HEK293 (cell line): ENCODE measurements around the gene RBBP8.

Experiments used
- HOXA7 ChIP-seq: sonication (generic); formaldehyde crosslinking; IDR thresholded peaks from 2 replicates; pipeline ENCODE4 v1.8.1; 2022; ENCODE audit warnings: missing genetic modification reagents, borderline replicate concordance
- KLF1 ChIP-seq: fragments of 450-650 bp; formaldehyde crosslinking; IDR thresholded peaks from 2 replicates; pipeline ENCODE4 v1.5.1; 2016; ENCODE audit warnings: missing biosample characterization, missing genetic modification characterization
- KLF16 ChIP-seq: fragments of 450-650 bp; formaldehyde crosslinking; IDR thresholded peaks from 2 replicates; pipeline ENCODE4 v1.5.1; 2017; ENCODE audit warnings: missing biosample characterization, missing genetic modification characterization
- OSR2 ChIP-seq: fragments of 450-650 bp; formaldehyde crosslinking; IDR thresholded peaks from 2 replicates; pipeline ENCODE4 v1.5.1; 2016; ENCODE audit warnings: missing biosample characterization, missing genetic modification characterization
- PRDM10 ChIP-seq: fragments of 450-650 bp; formaldehyde crosslinking; IDR thresholded peaks from 2 replicates; pipeline ENCODE4 v1.5.1; 2016; ENCODE audit warnings: missing biosample characterization, missing genetic modification characterization
- SP2 ChIP-seq: fragments of 450-650 bp; formaldehyde crosslinking; IDR thresholded peaks from 2 replicates; pipeline ENCODE4 v1.5.1; 2016; ENCODE audit warnings: missing biosample characterization, missing genetic modification characterization
- SP7 ChIP-seq: fragments of 450-650 bp; formaldehyde crosslinking; IDR thresholded peaks from 2 replicates; pipeline ENCODE4 v1.5.1; 2016; ENCODE audit warnings: missing biosample characterization, missing genetic modification characterization
- YY2 ChIP-seq: fragments of 450-650 bp; formaldehyde crosslinking; IDR thresholded peaks from 2 replicates; pipeline ENCODE4 v1.5.1; 2016; ENCODE audit warnings: missing biosample characterization, missing genetic modification characterization
- ZBTB20 ChIP-seq: fragments of 450-650 bp; formaldehyde crosslinking; IDR thresholded peaks from 2 replicates; pipeline ENCODE4 v1.5.1; 2016; ENCODE audit warnings: missing biosample characterization, missing genetic modification characterization
- ZNF121 ChIP-seq: fragments of 450-650 bp; formaldehyde crosslinking; IDR thresholded peaks from 2 replicates; pipeline ENCODE4 v1.5.1; 2016; ENCODE audit warnings: missing biosample characterization, missing genetic modification characterization
- ZNF140 ChIP-seq: fragments of 450-650 bp; formaldehyde crosslinking; IDR thresholded peaks from 2 replicates; pipeline ENCODE4 v1.5.1; 2016; ENCODE audit warnings: missing biosample characterization, missing genetic modification characterization
- ZNF157 ChIP-seq: fragments of 450-650 bp; formaldehyde crosslinking; IDR thresholded peaks from 2 replicates; pipeline ENCODE4 v1.5.1; 2016; ENCODE audit warnings: missing biosample characterization, missing genetic modification characterization
- ZNF175 ChIP-seq: fragments of 450-650 bp; formaldehyde crosslinking; IDR thresholded peaks from 2 replicates; pipeline ENCODE4 v1.5.1; 2016; ENCODE audit warnings: missing biosample characterization, missing genetic modification characterization
- ZNF214 ChIP-seq: fragments of 450-650 bp; formaldehyde crosslinking; IDR thresholded peaks from 2 replicates; pipeline ENCODE4 v1.5.1; 2017; ENCODE audit warnings: missing biosample characterization, mild to moderate bottlenecking, missing genetic modification characterization, borderline replicate concordance
- ZNF221 ChIP-seq: fragments of 450-650 bp; formaldehyde crosslinking; IDR thresholded peaks from 2 replicates; pipeline ENCODE4 v1.5.1; 2017; ENCODE audit warnings: missing biosample characterization, missing genetic modification characterization, borderline replicate concordance
- ZNF280C ChIP-seq: fragments of 450-650 bp; formaldehyde crosslinking; IDR thresholded peaks from 2 replicates; pipeline ENCODE4 v1.5.1; 2016; ENCODE audit warnings: missing biosample characterization, missing genetic modification characterization
- ZNF280D ChIP-seq: fragments of 450-650 bp; formaldehyde crosslinking; IDR thresholded peaks from 2 replicates; pipeline ENCODE4 v1.5.1; 2016; ENCODE audit warnings: missing biosample characterization, missing genetic modification characterization
- ZNF341 ChIP-seq: fragments of 450-650 bp; formaldehyde crosslinking; IDR thresholded peaks from 2 replicates; pipeline ENCODE4; 2016; ENCODE audit warnings: low read depth, missing biosample characterization, missing genetic modification characterization
- ZNF398 ChIP-seq: fragments of 450-650 bp; formaldehyde crosslinking; IDR thresholded peaks from 2 replicates; pipeline ENCODE4 v1.5.1; 2017; ENCODE audit warnings: missing biosample characterization, missing genetic modification characterization
- ZNF423 ChIP-seq: fragments of 450-650 bp; formaldehyde crosslinking; IDR thresholded peaks from 2 replicates; pipeline ENCODE4 v1.5.1; 2016; ENCODE audit warnings: missing biosample characterization, missing genetic modification characterization
- ZNF433 ChIP-seq: fragments of 450-650 bp; formaldehyde crosslinking; IDR thresholded peaks from 2 replicates; pipeline ENCODE4 v1.5.1; 2016; ENCODE audit warnings: missing biosample characterization, missing genetic modification characterization, low read depth
- ZNF513 ChIP-seq: fragments of 450-650 bp; IDR thresholded peaks from 2 replicates; pipeline ENCODE4 v1.5.1; 2018; ENCODE audit warnings: missing biosample characterization, missing genetic modification characterization
- ZNF514 ChIP-seq: fragments of 450-650 bp; formaldehyde crosslinking; IDR thresholded peaks from 2 replicates; pipeline ENCODE4 v1.5.1; 2016; ENCODE audit warnings: missing biosample characterization, missing genetic modification characterization
- ZNF677 ChIP-seq: fragments of 450-650 bp; IDR thresholded peaks from 2 replicates; pipeline ENCODE4 v1.5.0; 2018; ENCODE audit warnings: missing biosample characterization, mild to moderate bottlenecking, missing genetic modification characterization, moderate library complexity
- ZNF704 ChIP-seq: fragments of 450-650 bp; formaldehyde crosslinking; IDR thresholded peaks from 2 replicates; pipeline ENCODE4 v1.5.1; 2016; ENCODE audit warnings: missing biosample characterization, missing genetic modification characterization
- ZNF747 ChIP-seq: fragments of 450-650 bp; formaldehyde crosslinking; IDR thresholded peaks from 2 replicates; pipeline ENCODE4 v1.5.1; 2016; ENCODE audit warnings: missing biosample characterization, missing genetic modification characterization
- ZNF768 ChIP-seq: fragments of 450-650 bp; formaldehyde crosslinking; IDR thresholded peaks from 2 replicates; pipeline ENCODE4 v1.5.1; 2018; ENCODE audit warnings: missing biosample characterization, mild to moderate bottlenecking, missing genetic modification characterization
- ZNF785 ChIP-seq: fragments of 450-650 bp; formaldehyde crosslinking; IDR thresholded peaks from 2 replicates; pipeline ENCODE4 v1.5.1; 2016; ENCODE audit warnings: missing biosample characterization, missing genetic modification characterization
- ZSCAN23 ChIP-seq: fragments of 450-650 bp; formaldehyde crosslinking; IDR thresholded peaks from 2 replicates; pipeline ENCODE4 v1.5.1; 2016; ENCODE audit warnings: missing biosample characterization, missing genetic modification characterization

The RBBP8 gene

GRCh38 chr18:22932885-22933205 lies 283 bp upstream of the RBBP8 start (continued):
- TF ChIP-seq ZNF704 (tag by site-specific recombination) (no peak), ZNF514 (tag by site-specific recombination) (no peak), ZNF747 (tag by site-specific recombination) (no peak), ZNF785 (tag by site-specific recombination) (no peak), KLF1 (tag by site-specific recombination) (no peak), ZNF280D (no peak), ZNF140 (tag by site-specific recombination) (no peak), ZNF221 (tag by site-specific recombination) (no peak), SP2 (tag by site-specific recombination) (no peak), ZNF341 (tag by site-specific recombination) (peak; percentile 96), PRDM10 (tag by site-specific recombination) (peak; percentile 91), KLF16 (no peak), ZNF175 (tag by site-specific recombination) (no peak), ZBTB20 (tag by site-specific recombination) (no peak), ZNF280C (tag by site-specific recombination) (no peak), ZNF423 (tag by site-specific recombination) (no peak), OSR2 (tag by site-specific recombination) (no peak), ZNF214 (no peak), ZNF121 (tag by site-specific recombination) (no peak), ZNF398 (0 out of 2 replicates have a peak, but pooled peaks have one; percentile 39), SP7 (tag by site-specific recombination) (0 out of 2 replicates have a peak, but pooled peaks have one; percentile 35), ZNF677 (tag by site-specific recombination) (no peak), ZNF768 (tag by site-specific recombination) (no peak), ZNF157 (no peak), ZNF513 (tag by site-specific recombination) (no peak), YY2 (tag by site-specific recombination) (no peak), ZNF433 (tag by site-specific recombination) (no peak), ZSCAN23 (no peak), HOXA7 (CRISPR knock-in tag) (no peak)
